HEK293T (cell line): ENCODE measurements around the gene ZDHHC14.

Source experiments
- CTCF ChIA-PET: fragments of 350-600 bp; formaldehyde crosslinking; extraction: SDS; loops from one replicate; lab custom pipeline; 2021; ENCODE audit warnings: antibody characterized with exemption, inconsistent platforms; lab: Yijun Ruan, JAX
- POLR2A ChIA-PET: fragments of 350-600 bp; formaldehyde crosslinking; extraction: SDS; loops from one replicate; lab custom pipeline; 2020; ENCODE audit warnings: antibody characterized with exemption, inconsistent platforms; lab: Yijun Ruan, JAX
- DNase-seq: peaks from one replicate; pipeline ENCODE4 v3.0.0; 2012; ENCODE audit warnings: mixed read lengths; ENCODE audit errors: extremely low spot score
- ARNT ChIP-seq: fragments of 450-650 bp; IDR thresholded peaks from 2 replicates; pipeline ENCODE4 v1.6.1; 2017; ENCODE audit warnings: mild to moderate bottlenecking
- BHLHE40 ChIP-seq: fragments of 450-650 bp; IDR thresholded peaks from 2 replicates; pipeline ENCODE4 v1.6.1; 2016; ENCODE audit warnings: mild to moderate bottlenecking, moderate library complexity, borderline replicate concordance
- CTBP1 ChIP-seq: fragments of 450-650 bp; IDR thresholded peaks from 2 replicates; pipeline ENCODE4 v1.6.1; 2016; ENCODE audit warnings: borderline replicate concordance
- ELF4 ChIP-seq: fragments of 450-650 bp; IDR thresholded peaks from 2 replicates; pipeline ENCODE4 v1.6.1; 2017; ENCODE audit warnings: antibody characterized with exemption
- FOXA1 ChIP-seq: fragments of 450-650 bp; IDR thresholded peaks from 2 replicates; pipeline ENCODE4 v1.6.1; 2016; ENCODE audit warnings: mild to moderate bottlenecking
- FOXK2 ChIP-seq: fragments of 450-650 bp; IDR thresholded peaks from 2 replicates; pipeline ENCODE4 v1.6.1; 2016; ENCODE audit warnings: mild to moderate bottlenecking
- FOXM1 ChIP-seq: fragments of 450-650 bp; IDR thresholded peaks from 2 replicates; pipeline ENCODE4 v1.6.1; 2017; ENCODE audit warnings: mild to moderate bottlenecking, borderline replicate concordance
- HDGF ChIP-seq: fragments of 450-650 bp; IDR thresholded peaks from 2 replicates; pipeline ENCODE4 v1.6.1; 2017; ENCODE audit warnings: antibody characterized with exemption, borderline replicate concordance
- L3MBTL2 ChIP-seq: fragments of 450-650 bp; conservative IDR thresholded peaks from 2 replicates; pipeline ENCODE4 v1.6.1; 2016; ENCODE audit warnings: mild to moderate bottlenecking
- LEF1 ChIP-seq: fragments of 450-650 bp; IDR thresholded peaks from 2 replicates; pipeline ENCODE4 v1.6.1; 2017; ENCODE audit warnings: mild to moderate bottlenecking, borderline replicate concordance
- NFRKB ChIP-seq: fragments of 450-650 bp; IDR thresholded peaks from 2 replicates; pipeline ENCODE4 v1.6.1; 2016; ENCODE audit warnings: mild to moderate bottlenecking, moderate library complexity
- SP1 ChIP-seq: fragments of 450-650 bp; IDR thresholded peaks from 2 replicates; pipeline ENCODE4 v1.6.1; 2017
- SUZ12 ChIP-seq: fragments of 450-650 bp; IDR thresholded peaks from 2 replicates; pipeline ENCODE4 v1.6.1; 2016; ENCODE audit warnings: mild to moderate bottlenecking
- TARDBP ChIP-seq: fragments of 450-650 bp; IDR thresholded peaks from 2 replicates; pipeline ENCODE4 v1.6.1; 2016
- ZNF384 ChIP-seq: fragments of 450-650 bp; IDR thresholded peaks from 2 replicates; pipeline ENCODE4 v1.6.1; 2016
- TF ChIP-seq, protein P1 (sequence below): fragments of 450-650 bp; IDR thresholded peaks from 2 replicates; pipeline ENCODE4 v1.6.1; 2016

Gene ZDHHC14

DNA sequence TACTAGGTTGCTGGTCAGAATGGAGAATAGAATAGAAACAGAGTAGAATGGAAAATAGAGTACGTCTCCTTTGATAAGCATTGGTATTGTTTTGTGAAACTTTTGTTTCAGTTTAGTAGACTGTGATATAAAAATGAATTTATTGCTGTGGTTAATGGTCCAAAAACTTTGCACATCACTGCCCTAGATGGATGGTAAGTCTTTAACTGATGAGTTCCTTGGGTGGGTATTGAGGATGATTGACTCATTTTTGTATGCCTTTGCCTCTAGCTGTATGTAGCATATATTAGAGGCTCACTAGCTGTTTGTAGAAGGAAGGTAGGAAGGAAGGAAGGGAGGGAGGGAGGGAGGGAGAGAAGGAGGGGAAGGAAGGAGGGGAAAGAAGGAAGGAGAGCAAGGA lies 48.3 kb downstream of the ZDHHC14 start:
- TF ChIP-seq L3MBTL2 (no peak), FOXM1 (no peak), CTBP1 (no peak), SUZ12 (no peak), HDGF (no peak), LEF1 (no peak), ELF4 (no peak), ARNT (no peak), NFRKB (no peak)
- TF ChIP-seq, protein P1, sequence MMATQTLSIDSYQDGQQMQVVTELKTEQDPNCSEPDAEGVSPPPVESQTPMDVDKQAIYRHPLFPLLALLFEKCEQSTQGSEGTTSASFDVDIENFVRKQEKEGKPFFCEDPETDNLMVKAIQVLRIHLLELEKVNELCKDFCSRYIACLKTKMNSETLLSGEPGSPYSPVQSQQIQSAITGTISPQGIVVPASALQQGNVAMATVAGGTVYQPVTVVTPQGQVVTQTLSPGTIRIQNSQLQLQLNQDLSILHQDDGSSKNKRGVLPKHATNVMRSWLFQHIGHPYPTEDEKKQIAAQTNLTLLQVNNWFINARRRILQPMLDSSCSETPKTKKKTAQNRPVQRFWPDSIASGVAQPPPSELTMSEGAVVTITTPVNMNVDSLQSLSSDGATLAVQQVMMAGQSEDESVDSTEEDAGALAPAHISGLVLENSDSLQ: no peak
- CTCF ChIA-PET: interaction anchor here (0.7 kb wide), 1 partner anchor 196 kb away, joined by 4 read pairs; no protein-coding TSS in a partner anchor

DNA sequence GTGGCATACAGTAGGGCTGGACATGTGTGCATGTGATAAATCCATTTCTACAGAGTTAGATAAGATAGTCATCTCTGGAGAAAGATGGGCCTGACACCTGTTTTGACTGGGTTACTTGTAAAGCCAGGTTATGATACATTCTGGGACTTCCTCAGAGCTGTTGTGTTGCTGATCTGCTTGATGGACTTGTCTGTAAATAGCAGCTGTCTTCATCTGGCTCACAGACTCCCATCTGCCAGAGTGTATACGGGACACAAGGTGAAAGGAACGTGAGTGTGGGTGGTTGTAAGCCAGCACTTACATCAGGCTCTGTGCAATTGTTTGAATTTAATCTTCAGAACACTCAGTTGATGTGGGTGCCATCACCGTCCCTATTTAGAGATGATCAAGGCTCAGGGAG lies 49.8 kb downstream of the ZDHHC14 start:
- ChIA-PET POLR2A (no interaction called here), CTCF (no interaction called here)
- TF ChIP-seq HDGF (no peak), ZNF384 (no peak), ARNT (no peak), BHLHE40 (no peak), SP1 (no peak), LEF1 (no peak), FOXK2 (no peak), FOXM1 (no peak), L3MBTL2 (no peak), NFRKB (no peak), FOXA1 (no peak), SUZ12 (no peak), ELF4 (no peak), TARDBP (no peak), CTBP1 (no peak)
- TF ChIP-seq, protein P1: no peak
- DNase-seq: no peak

More for the DNA sequence above, 48.3 kb downstream of the ZDHHC14 start:
- POLR2A ChIA-PET: no interaction called here
- DNase-seq: no peak

DNA sequence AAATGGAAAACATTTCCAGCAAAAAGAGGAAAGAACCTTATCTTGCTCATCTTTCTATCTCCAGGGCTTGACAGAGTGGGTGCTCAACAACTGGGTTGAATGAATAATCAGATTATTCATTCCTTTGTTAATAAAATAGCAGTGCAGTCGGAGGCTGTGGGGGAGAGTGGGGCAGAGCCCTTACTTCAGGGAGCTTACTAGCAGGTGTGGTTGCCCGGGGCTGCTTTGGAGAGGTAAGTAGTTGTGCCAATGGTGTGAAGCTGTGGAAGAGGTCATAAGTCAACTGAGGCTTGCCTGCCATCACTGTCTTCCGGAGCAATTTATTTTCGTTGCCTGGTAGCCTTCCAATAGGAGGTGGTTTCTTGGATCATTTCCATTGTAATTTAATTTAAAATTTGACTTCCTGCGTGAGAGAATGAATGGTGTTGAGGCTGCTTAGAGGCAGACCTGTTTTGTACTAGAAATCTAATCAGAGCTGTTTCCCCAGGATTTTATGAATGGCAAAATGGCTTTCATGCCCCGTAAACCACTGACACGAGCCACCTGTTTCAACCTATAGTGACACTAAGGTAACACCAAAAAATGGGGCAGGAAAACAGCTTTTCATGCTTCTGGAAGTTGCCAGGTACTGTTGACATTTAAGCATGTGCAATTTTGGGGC lies 51.4 kb downstream of the ZDHHC14 start:
- DNase-seq: no peak
- ChIA-PET CTCF (interaction anchor here (0.5 kb wide), 1 partner anchor 485 kb away, joined by 3 read pairs; no protein-coding TSS in a partner anchor), POLR2A (no interaction called here)
- TF ChIP-seq ELF4 (no peak), NFRKB (no peak), LEF1 (no peak), FOXA1 (no peak), CTBP1 (no peak), BHLHE40 (no peak), HDGF (no peak), FOXK2 (no peak), SUZ12 (no peak), ARNT (no peak)

DNA sequence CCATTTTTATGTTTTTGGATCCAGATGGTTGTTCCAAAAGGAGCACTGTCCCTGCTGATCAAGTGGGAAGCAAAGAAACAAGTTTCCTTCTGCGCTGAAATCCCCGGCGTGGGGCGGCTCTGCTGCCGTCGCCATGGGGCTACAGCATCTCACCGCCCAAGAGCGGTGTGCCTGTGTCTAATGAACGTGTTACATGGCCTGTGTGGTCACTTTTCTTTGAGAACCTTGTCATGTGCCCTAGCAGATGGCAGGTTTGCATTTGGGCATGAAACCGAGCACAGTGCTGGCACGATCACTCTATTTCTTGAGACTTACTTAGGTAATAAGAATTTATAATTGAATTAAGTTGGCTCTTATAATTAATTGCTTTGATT lies 51.9 kb downstream of the ZDHHC14 start:
- no peak for TF ChIP-seq TARDBP
- TF ChIP-seq NFRKB: no peak
- TF ChIP-seq SP1: no peak
- no peak for TF ChIP-seq LEF1
- TF ChIP-seq FOXM1: no peak
- no peak for TF ChIP-seq FOXK2
- TF ChIP-seq FOXA1: no peak
- no peak for DNase-seq
- ChIA-PET CTCF (no interaction called here), POLR2A (no interaction called here)

DNA sequence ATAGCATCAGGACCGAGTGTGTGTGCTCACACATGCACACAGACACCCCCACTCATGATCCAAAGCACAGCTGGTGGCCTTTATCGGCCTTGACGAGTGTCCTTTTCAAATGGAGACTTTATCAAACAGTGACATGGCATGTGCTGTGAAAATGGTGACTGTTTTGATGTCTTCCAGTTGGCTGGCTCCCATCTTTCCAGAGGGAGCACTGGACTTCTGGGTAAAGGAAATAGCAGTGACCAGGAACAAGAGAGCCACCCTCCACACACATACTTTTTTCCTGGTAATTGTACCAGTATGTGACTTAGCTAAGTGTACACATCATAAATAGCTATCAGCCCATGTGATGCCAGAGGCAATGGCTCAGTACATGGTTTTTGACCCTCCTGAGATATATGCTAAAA lies 52.7 kb downstream of the ZDHHC14 start:
- TF ChIP-seq FOXK2 (no peak), TARDBP (no peak), FOXM1 (no peak), CTBP1 (no peak), HDGF (no peak), LEF1 (no peak), FOXA1 (no peak), BHLHE40 (no peak), ARNT (no peak), L3MBTL2 (no peak)
- TF ChIP-seq, protein P1: no peak
- DNase-seq: no peak
- ChIA-PET POLR2A (interaction anchor here (1.3 kb wide), 1 partner anchor 111 kb away, joined by 3 read pairs; no protein-coding TSS in a partner anchor), CTCF (no interaction called here)

DNA sequence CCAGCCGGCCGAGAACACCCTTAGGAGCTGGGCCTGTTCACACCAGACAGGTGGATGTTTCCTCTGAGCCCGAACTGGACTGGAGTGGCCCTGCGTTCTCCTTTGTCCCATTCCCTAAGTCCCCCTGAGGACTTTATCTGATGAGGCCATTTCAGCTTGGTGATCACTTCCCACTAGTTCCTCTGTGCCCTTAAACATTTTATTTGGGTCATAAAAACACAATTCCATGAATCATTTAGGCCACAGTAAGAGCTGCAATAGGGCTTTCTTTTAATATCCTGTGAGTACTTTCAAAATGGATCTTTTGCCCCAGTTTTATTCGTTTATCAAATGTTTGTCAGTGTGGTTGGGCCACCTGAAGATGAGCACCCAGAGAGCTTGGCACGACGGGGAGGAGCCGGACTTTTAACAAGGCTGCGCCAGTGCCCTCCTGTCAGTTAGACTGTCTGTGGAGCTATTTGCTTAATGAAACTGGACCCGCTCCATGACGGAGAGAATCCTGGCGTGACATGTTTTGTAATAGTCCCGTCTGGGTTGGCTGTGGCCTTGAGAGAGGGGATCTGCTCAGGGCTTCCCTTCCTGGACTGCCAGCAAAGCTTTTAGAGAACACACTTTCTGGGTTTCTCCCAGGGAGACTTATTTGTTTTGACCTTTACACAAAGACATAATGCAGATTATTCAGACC lies 53.5 kb downstream of the ZDHHC14 start:
- no peak for DNase-seq
- TF ChIP-seq SUZ12 (no peak), L3MBTL2 (no peak), HDGF (no peak)
- TF ChIP-seq, protein P1: peak; percentile 78
- POLR2A ChIA-PET: interaction anchor here (0.9 to 1.3 kb wide), 2 partner anchors 111 to 112 kb away, joined by 3 read pairs; partner anchors contain the start of gene TMEM242
- CTCF ChIA-PET: interaction anchor here (0.8 to 1.3 kb wide), 2 partner anchors 27 to 31 kb away, joined by 3 read pairs; no protein-coding TSS in a partner anchor
